GM18505 (cell line): ENCODE measurements around the gene UGT2B7.

Source experiments
- ATAC-seq: cut with Tn5 transposase; IDR thresholded peaks from one replicate; pipeline ENCODE4 v1.9.1; 2021; ENCODE audit not compliant: unreplicated experiment
- POLR2A ChIP-seq: IDR thresholded peaks from 4 replicates; pipeline ENCODE4 v1.6.1; 2011; ENCODE audit warnings: borderline replicate concordance; ENCODE audit not compliant: insufficient read depth, insufficient read length; ENCODE audit errors: extremely low read depth

Gene UGT2B7

DNA sequence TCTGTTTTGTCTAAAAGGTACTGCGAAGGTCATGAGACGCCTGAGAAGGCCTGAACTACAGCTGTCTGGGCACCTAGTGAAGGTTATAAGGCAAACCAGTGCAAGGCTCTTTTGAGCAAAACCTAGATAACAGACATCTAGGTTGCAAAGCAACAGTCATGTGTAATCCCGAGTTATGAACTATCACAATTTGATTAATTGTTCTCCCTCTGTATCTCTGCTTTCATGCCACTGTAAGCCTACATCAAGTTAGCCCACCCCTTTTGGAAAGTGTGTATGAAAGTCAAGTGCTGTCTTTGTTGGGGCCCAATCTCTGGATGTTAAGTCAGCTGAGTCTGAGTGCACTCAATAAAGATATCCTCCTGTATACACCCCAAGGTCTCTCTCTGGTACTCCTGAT lies 31.9 kb upstream of the UGT2B7 start:
- no peak for TF ChIP-seq POLR2A
- no peak for ATAC-seq

- no peak for TF ChIP-seq POLR2A
- no peak for ATAC-seq
Measured at GRCh38 chr4:69066945-69067344, 29.3 kb upstream of the UGT2B7 start.

DNA sequence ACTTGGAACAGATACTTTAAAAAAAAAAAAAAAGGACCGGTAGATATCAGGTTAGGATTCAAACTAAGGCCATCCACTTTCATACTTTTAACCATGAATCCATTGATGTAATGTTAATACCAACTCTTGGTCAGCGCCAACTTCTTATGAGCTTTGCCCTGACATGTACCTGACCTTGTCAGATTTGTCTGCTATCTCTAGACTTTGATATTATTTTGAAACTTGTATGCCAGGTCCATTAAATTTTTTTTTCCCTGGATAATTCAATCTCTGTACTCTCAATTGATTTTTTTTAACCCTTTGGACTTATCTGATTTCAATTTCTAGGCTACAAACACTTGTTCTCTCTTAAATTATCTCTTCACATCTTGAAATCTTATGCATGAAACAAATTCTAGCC lies 27.2 kb upstream of the UGT2B7 start:
- ATAC-seq = no peak
- TF ChIP-seq POLR2A = no peak

DNA sequence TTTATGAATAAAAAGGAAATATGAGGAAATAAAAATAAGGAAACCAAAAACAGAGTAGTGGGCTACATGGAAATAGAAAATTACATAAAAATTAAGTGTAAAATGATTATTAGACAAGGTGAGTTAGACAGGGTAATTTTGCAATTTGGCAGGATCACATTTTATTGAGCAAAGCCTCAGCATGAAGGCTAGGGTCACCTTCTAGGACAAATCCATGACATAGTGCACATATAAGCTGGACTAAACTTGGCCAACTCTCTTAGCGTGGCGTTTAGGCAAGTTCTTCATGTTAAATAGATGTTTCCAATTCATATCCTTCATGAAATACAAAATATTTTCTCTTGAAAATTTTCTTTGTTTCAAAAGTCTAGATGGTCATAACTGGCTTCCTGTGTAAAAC lies 25.7 kb upstream of the UGT2B7 start:
- ATAC-seq = no peak
- TF ChIP-seq POLR2A = no peak

- no peak for ATAC-seq
- TF ChIP-seq POLR2A = no peak
Measured at GRCh38 chr4:69071286-69071685, 25.0 kb upstream of the UGT2B7 start.

DNA sequence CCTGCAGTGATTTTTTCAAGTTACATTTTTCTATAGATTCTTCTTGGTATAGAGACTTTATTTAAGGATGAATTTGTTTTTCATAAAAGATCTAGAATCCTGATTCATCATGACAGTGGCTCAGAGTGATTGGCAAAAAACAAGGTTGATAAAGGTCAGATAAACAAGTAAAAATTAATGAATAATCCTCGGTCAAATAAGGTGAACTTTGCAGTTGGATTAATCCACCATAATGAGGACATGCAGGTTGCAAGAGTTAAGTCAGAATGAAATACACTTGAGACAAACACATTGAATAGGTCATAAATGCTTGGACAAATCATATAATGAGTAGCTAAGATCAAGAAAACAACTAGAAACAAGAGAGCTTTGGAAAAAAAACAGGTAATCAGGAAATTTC lies 22.9 kb upstream of the UGT2B7 start:
- ATAC-seq = no peak
- TF ChIP-seq POLR2A = no peak

GRCh38 chr4:69075061-69075792 lies 21.0 kb upstream of the UGT2B7 start:
- ATAC-seq = no peak
- no peak for TF ChIP-seq POLR2A

DNA sequence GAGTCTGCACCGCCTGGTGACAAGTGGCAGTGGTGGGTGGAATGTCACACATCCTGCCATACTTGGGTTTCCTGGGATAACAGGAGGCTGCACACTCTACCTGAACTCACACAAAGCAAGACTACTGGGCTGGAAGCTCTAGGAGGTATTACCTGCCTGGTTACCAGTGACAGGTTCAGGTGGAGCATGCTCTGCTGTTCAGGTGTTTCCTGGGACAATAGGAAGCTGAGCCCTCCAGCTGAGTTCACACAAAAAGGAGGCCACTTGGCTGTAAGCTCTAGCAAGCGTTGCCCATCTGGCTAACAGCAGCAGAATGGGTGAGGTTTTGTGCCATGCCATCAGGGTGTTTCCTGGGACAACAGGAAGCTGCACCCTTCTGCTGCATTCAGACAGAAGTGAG lies 17.4 kb upstream of the UGT2B7 start:
- TF ChIP-seq POLR2A = no peak
- ATAC-seq = no peak

DNA sequence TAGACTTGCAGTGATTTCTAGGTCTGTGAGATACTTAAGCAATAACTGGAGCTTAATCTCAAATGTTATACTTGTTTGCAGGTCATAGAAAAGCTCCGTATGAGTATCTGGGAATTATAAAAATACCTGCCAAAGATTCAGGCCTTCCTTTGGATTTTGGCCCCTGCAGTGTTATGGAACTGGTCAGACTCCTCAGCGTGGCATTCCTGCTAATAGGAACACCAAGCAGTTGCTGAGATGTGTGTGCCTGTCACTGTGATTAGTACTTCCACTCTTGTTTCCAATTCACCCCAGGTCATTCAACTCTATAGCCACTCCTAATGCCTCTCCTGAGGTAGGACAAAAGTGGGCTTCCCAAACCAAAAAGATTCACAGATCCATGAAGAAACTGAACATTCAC lies 7.8 kb upstream of the UGT2B7 start:
- ATAC-seq = no peak
- TF ChIP-seq POLR2A = no peak

DNA sequence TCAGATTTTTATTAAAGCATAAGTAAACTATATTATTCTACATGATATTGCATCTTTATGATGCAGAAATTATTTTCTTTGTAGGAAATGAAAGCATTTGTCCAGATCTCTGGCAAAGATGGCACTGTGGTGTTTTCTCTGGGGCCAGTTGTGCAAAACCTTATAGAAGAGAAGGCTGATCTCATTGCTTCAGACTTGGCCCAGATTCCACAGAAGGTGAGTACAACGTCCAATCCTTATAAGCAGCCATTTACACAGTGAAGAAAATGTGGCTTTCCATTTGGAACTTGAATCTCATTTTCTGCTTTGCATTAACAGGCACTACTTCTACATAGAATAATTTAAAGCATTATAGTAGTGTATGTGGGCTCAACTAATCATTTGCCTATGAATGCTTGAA lies 6.9 kb upstream of the UGT2B7 start:
- no peak for TF ChIP-seq POLR2A
- ATAC-seq = no peak

- ATAC-seq = no peak
- no peak for TF ChIP-seq POLR2A
Measured at GRCh38 chr4:69092190-69092589, 4.1 kb upstream of the UGT2B7 start.

DNA sequence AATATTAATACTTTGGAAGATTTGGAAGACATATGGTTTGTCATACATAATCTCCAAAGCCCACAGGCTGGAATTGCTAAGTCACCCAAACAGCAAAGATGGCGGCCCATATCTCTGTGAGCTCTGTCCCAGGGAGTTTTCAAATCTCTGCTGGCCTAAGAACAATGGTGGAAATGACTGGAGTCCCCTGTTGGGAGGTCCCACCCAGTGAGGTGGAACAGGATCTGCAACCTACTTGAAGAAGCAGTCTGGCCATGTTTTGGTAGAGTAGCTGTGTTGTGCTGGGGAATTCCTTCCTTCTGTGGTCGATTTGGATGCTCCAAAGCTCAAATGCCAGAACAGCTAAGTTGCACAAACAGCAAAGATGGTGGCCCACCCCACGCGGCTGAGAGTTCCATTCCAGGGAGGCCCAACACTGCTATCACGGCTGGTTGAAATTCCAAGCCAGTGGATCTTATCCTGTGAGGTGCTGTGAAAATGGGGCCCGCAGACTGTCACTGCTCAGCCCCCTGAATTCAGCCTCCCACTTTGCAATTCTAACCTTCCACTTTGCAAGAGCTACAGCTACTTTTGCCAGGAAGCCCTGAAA lies 3.2 kb upstream of the UGT2B7 start:
- TF ChIP-seq POLR2A = no peak
- no peak for ATAC-seq

GRCh38 chr4:69093681-69094080 lies 2.6 kb upstream of the UGT2B7 start:
- TF ChIP-seq POLR2A = no peak
- ATAC-seq = no peak

GRCh38 chr4:69095301-69095731 lies 958 bp upstream of the UGT2B7 start:
- TF ChIP-seq POLR2A = no peak
- ATAC-seq = no peak
